ENCODE data around the gene GLRX5.

- TF ChIP-seq, protein P1, sequence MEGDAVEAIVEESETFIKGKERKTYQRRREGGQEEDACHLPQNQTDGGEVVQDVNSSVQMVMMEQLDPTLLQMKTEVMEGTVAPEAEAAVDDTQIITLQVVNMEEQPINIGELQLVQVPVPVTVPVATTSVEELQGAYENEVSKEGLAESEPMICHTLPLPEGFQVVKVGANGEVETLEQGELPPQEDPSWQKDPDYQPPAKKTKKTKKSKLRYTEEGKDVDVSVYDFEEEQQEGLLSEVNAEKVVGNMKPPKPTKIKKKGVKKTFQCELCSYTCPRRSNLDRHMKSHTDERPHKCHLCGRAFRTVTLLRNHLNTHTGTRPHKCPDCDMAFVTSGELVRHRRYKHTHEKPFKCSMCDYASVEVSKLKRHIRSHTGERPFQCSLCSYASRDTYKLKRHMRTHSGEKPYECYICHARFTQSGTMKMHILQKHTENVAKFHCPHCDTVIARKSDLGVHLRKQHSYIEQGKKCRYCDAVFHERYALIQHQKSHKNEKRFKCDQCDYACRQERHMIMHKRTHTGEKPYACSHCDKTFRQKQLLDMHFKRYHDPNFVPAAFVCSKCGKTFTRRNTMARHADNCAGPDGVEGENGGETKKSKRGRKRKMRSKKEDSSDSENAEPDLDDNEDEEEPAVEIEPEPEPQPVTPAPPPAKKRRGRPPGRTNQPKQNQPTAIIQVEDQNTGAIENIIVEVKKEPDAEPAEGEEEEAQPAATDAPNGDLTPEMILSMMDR (conservative IDR thresholded peaks at IDR 0.05 in 1 of 2, IDR thresholded peaks at IDR 0.05 in 1 of 2; ENCODE audit: low read depth in 1 of 2, low read length in 2 of 2): no peak
- no peak for TF ChIP-seq EZH2 (IDR thresholded peaks at IDR 0.05; ENCODE audit: low read length, missing control alignments)
Observed at GRCh38 chr14:95496111-95496681, 38.7 kb upstream of the GLRX5 start.

All from fibroblast of lung (primary cell).